Breast epithelium (tissue), 4 donors: ENCODE results near the gene MAPK10. TPM values are rescaled to one million over a fixed set of nuclear protein-coding genes. Genes with fewer than 3 reads are reported as not detected.
"Not testable (repeated sequence)": the region's sequence is repeated elsewhere in the genome, so short reads cannot be mapped to it uniquely, and the experiment has no call there.

Experiments
- DNase-seq, 2 donors: peaks; one replicate each; pipeline ENCODE4 v3.0.0-alpha.2; 2019; ENCODE audit warnings: low spot score in 2 of 2
- H3K27ac ChIP-seq, 2 donors: fragments of 200-600 bp; sonication (generic) in 1 of 2; one replicate each; pipeline ENCODE4 v1.5.1; 2016 to 2019; ENCODE audit warnings: mild to moderate bottlenecking in 1 of 2
- H3K27me3 ChIP-seq, 2 donors: fragments of 200-600 bp; sonication (generic) in 1 of 2; one replicate each; pipeline versions ENCODE4 v1.5.1 to v1.6.0; 2017 to 2019; ENCODE audit warnings: control low read depth in 1 of 2, mild to moderate bottlenecking in 1 of 2
- H3K36me3 ChIP-seq: fragments of 200-600 bp; one replicate; pipeline ENCODE4 v1.5.1; 2019
- H3K4me1 ChIP-seq, 2 donors: fragments of 200-600 bp; sonication (generic); one replicate each; pipeline ENCODE4 v1.5.1; 2016 to 2019; ENCODE audit warnings: control low read depth in 1 of 2
- H3K4me3 ChIP-seq, 3 donors: fragments of 200-600 bp; sonication (generic); 1 replicate in 2 of 3; 2 replicates in 1 of 3; pipeline ENCODE4 v1.5.1; 2016 to 2019; ENCODE audit warnings: mild to moderate bottlenecking in 3 of 3, moderate library complexity in 2 of 3
- H3K9me3 ChIP-seq, 2 donors: fragments of 200-600 bp; sonication (generic) in 1 of 2; one replicate each; pipeline ENCODE4 v1.5.1; 2016 to 2019; ENCODE audit warnings: control low read depth in 1 of 2
- CTCF ChIP-seq, 3 donors: fragments of 450-650 bp; IDR thresholded peaks; one replicate each; pipeline ENCODE4 v1.5.1; 2016 to 2017; ENCODE audit warnings: antibody characterized with exemption in 3 of 3, mild to moderate bottlenecking in 3 of 3, moderate library complexity in 3 of 3
- POLR2A ChIP-seq: fragments of 450-650 bp; IDR thresholded peaks from one replicate; pipeline ENCODE4 v1.6.1; 2016; ENCODE audit warnings: antibody characterized with exemption, mild to moderate bottlenecking, moderate library complexity
- POLR2AphosphoS5 ChIP-seq, 3 donors: sonication (generic); formaldehyde crosslinking; IDR thresholded peaks; one replicate each; pipeline ENCODE4 v1.6.1; 2017; ENCODE audit warnings: antibody characterized with exemption in 3 of 3
- intact Hi-C: fragments of 100-400 bp; cut with DNase I; formaldehyde crosslinking; loops from one replicate; pipeline ENCODE4 v1.15.1; 2023; ENCODE audit warnings: low total_unique reads
- total RNA-seq, 3 donors: library from RNA; depleted of rRNA; stranded (reverse); fragments of >200 nt; gene quantifications; one replicate each; pipeline ENCODE4 v1.1.0, GENCODE V29; 2016

MAPK10 gene
- total RNA-seq, 3 donors from 2014 or later: 18.4 to 46.2 (median 24.6) TPM

- Histone ChIP-seq H3K9me3 (peaks cover 5 to 6% of the 10 kb centered on the region in 2 donors), H3K4me3 (no peak overlapping the region), H3K4me1 (no peaks in the 10 kb centered on the region), H3K27me3 (no peaks in the 10 kb centered on the region), H3K27ac (no peak overlapping the region), H3K36me3 (peaks cover 6% of the 10 kb centered on the region)
- intact Hi-C loops: no loop called here
- no peak for TF ChIP-seq POLR2A
- no peak for TF ChIP-seq CTCF (IDR thresholded peaks at IDR 0.05)
- TF ChIP-seq POLR2AphosphoS5 (IDR thresholded peaks at IDR 0.05): no peak
- no peak for DNase-seq
Observed at GRCh38 chr4:86178211-86178610, 181.6 kb downstream of the MAPK10 start.

- TF ChIP-seq POLR2A (no peak), CTCF (IDR thresholded peaks at IDR 0.05) (no peak), POLR2AphosphoS5 (IDR thresholded peaks at IDR 0.05) (no peak)
- peaks cover 3 to 5% of the 10 kb centered on the region in 2 donors for H3K9me3 ChIP-seq
- peaks cover 6% of the 10 kb centered on the region for H3K36me3 ChIP-seq
- H3K4me1 ChIP-seq: no peaks in the 10 kb centered on the region
- H3K4me3 ChIP-seq: no peak overlapping the region
- intact Hi-C loops: no loop called here
- DNase-seq: no peak
- H3K27ac ChIP-seq: no peak overlapping the region
- H3K27me3 ChIP-seq: no peaks in the 10 kb centered on the region
Observed at GRCh38 chr4:86174506-86174905, 185.3 kb downstream of the MAPK10 start.

- H3K4me3 ChIP-seq, DNase-seq, intact Hi-C loops, H3K36me3 ChIP-seq, H3K4me1 ChIP-seq, H3K27me3 ChIP-seq, H3K27ac ChIP-seq, H3K9me3 ChIP-seq: not testable (repeated sequence)
Observed at GRCh38 chr4:86168335-86168734, 191.5 kb downstream of the MAPK10 start.

DNA sequence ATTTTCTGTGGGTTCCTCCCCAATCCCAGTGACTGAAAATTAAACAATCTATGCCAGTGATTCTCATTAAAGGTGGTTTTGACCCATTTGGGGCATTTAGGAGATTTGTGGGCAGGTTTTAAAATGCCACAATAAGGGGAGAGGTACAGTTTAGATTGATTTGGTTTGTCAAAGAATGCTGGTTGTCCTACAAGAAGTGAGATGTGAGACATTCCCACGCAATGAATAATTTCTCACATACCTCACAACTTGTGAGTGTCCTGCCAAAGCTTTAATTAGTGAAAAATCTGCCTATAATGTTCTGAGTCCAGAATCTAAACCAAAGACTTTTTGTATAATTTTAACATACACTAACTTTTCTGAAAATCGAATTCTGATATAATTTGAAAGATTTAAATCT, 199.4 kb downstream of the MAPK10 start:
- intact Hi-C loops: no loop called here
- H3K27me3 ChIP-seq: no peaks in the 10 kb centered on the region
- H3K4me1 ChIP-seq: no peaks in the 10 kb centered on the region
- TF ChIP-seq POLR2AphosphoS5 (IDR thresholded peaks at IDR 0.05) (no peak), POLR2A (no peak), CTCF (IDR thresholded peaks at IDR 0.05) (no peak)
- no peak for DNase-seq
- H3K4me3 ChIP-seq: no peak overlapping the region
- no peaks in the 10 kb centered on the region for H3K36me3 ChIP-seq
- no peak overlapping the region for H3K27ac ChIP-seq
- no peaks in the 10 kb centered on the region for H3K9me3 ChIP-seq

DNA sequence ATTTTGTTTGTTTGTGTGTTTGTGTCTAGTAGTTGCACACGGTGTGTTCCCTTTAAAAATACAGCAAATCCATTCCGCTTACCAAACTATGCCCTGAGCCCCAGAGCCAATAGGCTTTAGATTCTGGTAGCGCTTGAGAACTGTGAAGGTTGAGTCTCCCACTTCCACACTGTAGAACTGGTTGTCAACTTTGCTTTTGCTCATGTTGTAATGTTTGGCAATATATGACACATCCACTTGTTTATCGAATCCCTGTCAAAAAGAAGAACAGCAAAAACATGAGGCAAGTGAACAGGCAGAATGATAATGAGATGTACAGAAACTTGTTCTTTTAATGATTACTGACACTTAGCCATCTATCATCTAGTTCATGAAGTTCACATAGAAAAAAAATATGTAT, 200.6 kb downstream of the MAPK10 start:
- H3K27ac ChIP-seq: no peak overlapping the region
- H3K4me3 ChIP-seq: no peak overlapping the region
- TF ChIP-seq POLR2AphosphoS5 (IDR thresholded peaks at IDR 0.05) (no peak), CTCF (IDR thresholded peaks at IDR 0.05) (no peak), POLR2A (no peak)
- no peak for DNase-seq
- no peaks in the 10 kb centered on the region for H3K27me3 ChIP-seq
- no peaks in the 10 kb centered on the region for H3K36me3 ChIP-seq
- no peaks in the 10 kb centered on the region for H3K9me3 ChIP-seq
- intact Hi-C loops: no loop called here
- no peaks in the 10 kb centered on the region for H3K4me1 ChIP-seq

GRCh38 chr4:86156531-86156930, 203.3 kb downstream of the MAPK10 start:
- no peak for TF ChIP-seq POLR2A
- TF ChIP-seq POLR2AphosphoS5 (IDR thresholded peaks at IDR 0.05): no peak
- TF ChIP-seq CTCF (IDR thresholded peaks at IDR 0.05): no peak
- Histone ChIP-seq H3K4me1 (no peaks in the 10 kb centered on the region), H3K4me3 (no peak overlapping the region), H3K9me3 (no peaks in the 10 kb centered on the region), H3K36me3 (no peaks in the 10 kb centered on the region), H3K27me3 (no peaks in the 10 kb centered on the region), H3K27ac (no peak overlapping the region)
- intact Hi-C loops: no loop called here
- no peak for DNase-seq
